K562 (cell line): Measurements from ENCODE around the gene CORO6. TPM values are rescaled to one million over a fixed set of nuclear protein-coding genes. Genes with fewer than 3 reads are reported as not detected.

Source experiments
- EGR1 ChIP-seq: fragments of 450-650 bp; conservative IDR thresholded peaks from 2 replicates; pipeline ENCODE4 v1.6.1; 2017; ENCODE audit warnings: mild to moderate bottlenecking
- MXD1 ChIP-seq: fragments of 250-450 bp; sonication (Bioruptor Pico); IDR thresholded peaks from 2 replicates; pipeline ENCODE4 v1.8.0; 2021; ENCODE audit warnings: borderline replicate concordance, mild to moderate bottlenecking, moderate library complexity; ENCODE audit not compliant: poor library complexity, severe bottlenecking
- TEAD4 ChIP-seq, 2 experiments: sonication (generic) in 1 of 2; formaldehyde crosslinking in 1 of 2; IDR thresholded peaks; 2 replicates each; pipeline versions ENCODE4 v1.6.1 to v1.8.0; 2012 to 2022; ENCODE audit warnings: borderline replicate concordance in 1 of 2, inconsistent platforms in 1 of 2, low read length in 1 of 2, mild to moderate bottlenecking in 1 of 2, missing genetic modification reagents in 1 of 2
- ZFP91 ChIP-seq: sonication (generic); formaldehyde crosslinking; IDR thresholded peaks from 2 replicates; pipeline ENCODE4 v1.8.0; 2022; ENCODE audit warnings: mild to moderate bottlenecking, missing genetic modification reagents
- ZNF146 ChIP-seq: IDR thresholded peaks from one replicate; pipeline ENCODE4 v1.6.1; 2018; ENCODE audit warnings: missing compliant biosample characterization; ENCODE audit not compliant: unreplicated experiment
- ZNF232 ChIP-seq: sonication (generic); formaldehyde crosslinking; IDR thresholded peaks from 2 replicates; pipeline ENCODE4 v1.8.0; 2022; ENCODE audit warnings: mild to moderate bottlenecking, missing genetic modification reagents
- ZNF318 ChIP-seq, 2 experiments: fragments of 450-650 bp; IDR thresholded peaks; 2 replicates each; pipeline ENCODE4 v1.6.1; 2016; ENCODE audit warnings: mild to moderate bottlenecking in 2 of 2, borderline replicate concordance in 1 of 2, low read depth in 1 of 2, moderate library complexity in 1 of 2
- ZNF436 ChIP-seq: fragments of 250-450, 450-650 bp; sonication (Bioruptor Pico); formaldehyde crosslinking; IDR thresholded peaks from 2 replicates; pipeline ENCODE4 v1.7.0; 2020; ENCODE audit warnings: mild to moderate bottlenecking
- polyA plus RNA-seq, 8 experiments: library from polyadenylated mRNA; depleted of rRNA in 4 of 8; stranded (reverse) in 5 of 8; unstranded in 3 of 8; fragments of >200 nt; fragmentation: Nextera tagmentation in 2 of 8; fragmentation: Illumina TruSeq in 1 of 8; extraction: Ambion mirVana in 2 of 8; extraction: Trizol in 1 of 8; gene quantifications; 2 replicates each; pipeline versions ENCODE4 v1.2.1 to v1.2.3, GENCODE V29; 2011 to 2014; ENCODE audit warnings: inconsistent platforms in 1 of 8, missing spikeins in 1 of 8
- total RNA-seq, 7 experiments: library from RNA; depleted of rRNA in 6 of 7; stranded (reverse); fragments of >200 nt in 6 of 7; fragmentation: Illumina TruSeq in 2 of 7; extraction: Trizol in 2 of 7; gene quantifications; 2 replicates each; pipeline versions ENCODE4 v1.2.1 to v1.2.3, GENCODE V29; 2011 to 2021; ENCODE audit warnings: low replicate concordance in 1 of 7
- TF ChIP-seq, protein P1 (sequence below), 2 experiments: fragments of 450-650 bp; IDR thresholded peaks; 2 replicates each; pipeline ENCODE4 v1.6.1; 2018; ENCODE audit warnings: mild to moderate bottlenecking in 2 of 2, low read depth in 1 of 2; ENCODE audit not compliant: partially characterized antibody in 2 of 2

The CORO6 gene
- total and polyA plus RNA-seq, 9 of the 15 experiments (the other 6 are each of a cell fraction or from before 2014, with no cell fraction given) = 0.04 to 11.9 (median 2.4) TPM

DNA sequence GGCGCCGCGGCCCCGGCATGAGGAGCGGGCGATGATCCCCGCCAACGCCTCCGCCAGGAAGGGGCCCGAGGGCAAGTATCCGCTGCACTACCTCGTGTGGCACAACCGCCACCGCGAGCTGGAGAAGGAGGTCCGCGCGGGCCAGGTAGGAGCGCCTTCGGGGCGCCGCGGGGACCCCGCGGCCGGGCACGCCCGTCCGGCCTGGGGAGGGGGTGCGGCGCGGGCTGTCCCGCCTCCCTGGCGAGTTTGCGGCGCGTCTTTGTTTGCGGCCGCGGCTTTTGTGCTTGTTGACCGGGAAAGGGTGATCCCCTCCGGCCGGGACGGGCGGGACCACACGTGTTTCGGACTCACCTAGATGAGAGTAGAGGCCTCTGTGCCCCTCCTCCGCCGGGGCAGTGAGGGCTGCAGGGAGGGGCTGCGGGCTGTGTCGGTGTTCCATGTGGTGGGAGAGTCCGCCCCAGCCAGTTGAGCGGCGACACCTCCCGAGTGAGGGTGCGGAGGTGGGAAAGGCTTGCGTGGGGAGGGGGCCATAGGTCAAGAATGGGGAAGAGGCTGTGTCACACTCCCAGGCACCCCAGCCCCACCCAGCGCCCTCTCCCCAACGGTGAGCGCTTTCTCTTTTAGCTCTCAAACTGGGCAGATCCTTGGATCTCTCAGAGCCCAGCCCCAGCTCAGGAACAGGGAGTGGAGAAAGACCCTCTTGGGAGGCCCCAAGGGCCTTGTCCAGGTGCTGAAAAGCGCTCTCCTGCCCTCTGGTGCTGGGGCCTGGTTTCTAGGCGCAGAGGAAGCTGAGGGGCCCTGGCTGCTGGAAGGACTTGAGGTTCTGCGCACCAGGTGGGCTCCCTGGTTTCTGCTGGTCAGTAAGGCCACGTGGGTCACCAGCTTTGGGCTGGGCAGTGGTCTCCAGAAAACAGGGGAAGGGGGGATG lies 28.9 kb downstream of the CORO6 start (continued):
- TF ChIP-seq ZNF318 (IDR thresholded peaks at IDR 0.05; ENCODE audit: borderline replicate concordance in 1 of 2, low read depth in 1 of 2) (no peak), MXD1 (CRISPR knock-in tag) (no peak), TEAD4 (IDR thresholded peaks at IDR 0.05; ENCODE audit: low read length) (no peak), TEAD4 (CRISPR knock-in tag; IDR thresholded peaks at IDR 0.05; ENCODE audit: borderline replicate concordance) (peak; percentile 91; the same call in 1 of the 2 replicates), EGR1 (peak; percentile 41; the same call in 1 of the 2 replicates), ZNF232 (CRISPR knock-in tag) (peak; percentile 96), ZNF436 (CRISPR knock-in tag) (no peak), ZFP91 (CRISPR knock-in tag) (no peak), ZNF146 (CRISPR knock-in tag) (peak; percentile 31)
- TF ChIP-seq, protein P1, sequence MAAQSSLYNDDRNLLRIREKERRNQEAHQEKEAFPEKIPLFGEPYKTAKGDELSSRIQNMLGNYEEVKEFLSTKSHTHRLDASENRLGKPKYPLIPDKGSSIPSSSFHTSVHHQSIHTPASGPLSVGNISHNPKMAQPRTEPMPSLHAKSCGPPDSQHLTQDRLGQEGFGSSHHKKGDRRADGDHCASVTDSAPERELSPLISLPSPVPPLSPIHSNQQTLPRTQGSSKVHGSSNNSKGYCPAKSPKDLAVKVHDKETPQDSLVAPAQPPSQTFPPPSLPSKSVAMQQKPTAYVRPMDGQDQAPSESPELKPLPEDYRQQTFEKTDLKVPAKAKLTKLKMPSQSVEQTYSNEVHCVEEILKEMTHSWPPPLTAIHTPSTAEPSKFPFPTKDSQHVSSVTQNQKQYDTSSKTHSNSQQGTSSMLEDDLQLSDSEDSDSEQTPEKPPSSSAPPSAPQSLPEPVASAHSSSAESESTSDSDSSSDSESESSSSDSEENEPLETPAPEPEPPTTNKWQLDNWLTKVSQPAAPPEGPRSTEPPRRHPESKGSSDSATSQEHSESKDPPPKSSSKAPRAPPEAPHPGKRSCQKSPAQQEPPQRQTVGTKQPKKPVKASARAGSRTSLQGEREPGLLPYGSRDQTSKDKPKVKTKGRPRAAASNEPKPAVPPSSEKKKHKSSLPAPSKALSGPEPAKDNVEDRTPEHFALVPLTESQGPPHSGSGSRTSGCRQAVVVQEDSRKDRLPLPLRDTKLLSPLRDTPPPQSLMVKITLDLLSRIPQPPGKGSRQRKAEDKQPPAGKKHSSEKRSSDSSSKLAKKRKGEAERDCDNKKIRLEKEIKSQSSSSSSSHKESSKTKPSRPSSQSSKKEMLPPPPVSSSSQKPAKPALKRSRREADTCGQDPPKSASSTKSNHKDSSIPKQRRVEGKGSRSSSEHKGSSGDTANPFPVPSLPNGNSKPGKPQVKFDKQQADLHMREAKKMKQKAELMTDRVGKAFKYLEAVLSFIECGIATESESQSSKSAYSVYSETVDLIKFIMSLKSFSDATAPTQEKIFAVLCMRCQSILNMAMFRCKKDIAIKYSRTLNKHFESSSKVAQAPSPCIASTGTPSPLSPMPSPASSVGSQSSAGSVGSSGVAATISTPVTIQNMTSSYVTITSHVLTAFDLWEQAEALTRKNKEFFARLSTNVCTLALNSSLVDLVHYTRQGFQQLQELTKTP (IDR thresholded peaks at IDR 0.05; ENCODE audit: low read depth in 1 of 2, partially characterized antibody in 2 of 2) = peak in 1 of 2 experiments; percentile 97
